ENCODE measurements around the gene PITHD1.
A peak's percentile ranks its signal among the peaks of the same experiment; 100 is the strongest.
"Not testable (repeated sequence)": the region's sequence is repeated elsewhere in the genome, so short reads cannot be mapped to it uniquely, and the experiment has no call there.

Gene PITHD1

GRCh38 chr1:23800400-23801337, 22.5 kb downstream of the PITHD1 start, which contains the start of gene GALE:
Gene GALE (minus strand): TSS chr1:23800754. CDS start chr1:23799007, 1,747 bp downstream.
- peak within 1 kb of the TSS; percentile 94 for H3K4me3 ChIP-seq (ENCODE audit: low read length)
- peaks cover 17% of the 10 kb centered on the region for H3K4me1 ChIP-seq (ENCODE audit: control insufficient read depth, low read length)
- H3K27ac ChIP-seq (ENCODE audit: low read depth, low read length): peak within 1 kb of the TSS; percentile 35
- no peaks in the 10 kb centered on the region for H4K20me1 ChIP-seq (ENCODE audit: control insufficient read depth, insufficient read depth, low read depth, low read length)
- no peaks in the 10 kb centered on the region for H3F3A ChIP-seq (ENCODE audit: control insufficient read depth, insufficient read depth)
- no peaks in the 10 kb centered on the region for H3K27me3 ChIP-seq (ENCODE audit: control insufficient read depth, low read length)
- peak within 1 kb of the TSS; percentile 98 for H3K4me2 ChIP-seq (ENCODE audit: low read length)
- H3K79me2 ChIP-seq (ENCODE audit: control insufficient read depth, low read length): peaks cover 9% of the 10 kb centered on the region
- H3K9me3 ChIP-seq (ENCODE audit: control insufficient read depth, insufficient read depth, low read length): no peaks in the 10 kb centered on the region
- H3K9me2 ChIP-seq (replicated peaks; ENCODE audit: control insufficient read depth, low read length): no peaks in the 10 kb centered on the region
- H3K36me3 ChIP-seq (ENCODE audit: control insufficient read depth, low read length): peaks cover 23% of the 10 kb centered on the region
- TF ChIP-seq CTCF (IDR thresholded peaks at IDR 0.05; ENCODE audit: low read depth, low read length, poor library complexity, severe bottlenecking) (no peak), EZH2phosphoT487 (IDR thresholded peaks at IDR 0.05; ENCODE audit: borderline replicate concordance, low read length) (no peak)

DNA sequence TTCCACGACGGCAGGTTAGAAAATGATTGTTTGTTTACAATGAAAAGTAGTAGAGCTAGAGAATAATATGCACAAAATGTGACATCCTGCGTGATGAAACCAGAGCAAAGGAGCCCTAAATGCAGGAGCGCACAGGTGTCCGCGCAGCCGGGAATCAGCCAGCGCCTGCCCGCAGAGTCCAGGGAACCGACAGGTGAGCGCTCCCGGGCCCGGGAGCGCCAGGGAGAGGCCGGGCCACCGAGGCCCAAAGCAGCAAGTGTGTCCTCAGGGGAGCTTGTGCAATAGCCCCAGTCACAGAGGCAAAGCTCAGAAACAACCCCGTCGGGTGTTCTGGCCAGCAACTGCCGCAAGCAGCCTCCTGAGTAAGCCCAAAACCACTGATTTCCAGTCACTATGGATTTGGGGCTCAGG, 23.1 kb downstream of the PITHD1 start:
- peaks cover 9% of the 10 kb centered on the region for H3K79me2 ChIP-seq (ENCODE audit: control insufficient read depth, low read length)
- no peaks in the 10 kb centered on the region for H3F3A ChIP-seq (ENCODE audit: control insufficient read depth, insufficient read depth)
- H3K4me2 ChIP-seq (ENCODE audit: low read length): peak overlapping the region; percentile 98
- H3K4me3 ChIP-seq (ENCODE audit: low read length): peak overlapping the region; percentile 94
- H3K27ac ChIP-seq (ENCODE audit: low read depth, low read length): peak overlapping the region; percentile 35; the same call in 1 of the 2 replicates
- TF ChIP-seq EZH2phosphoT487 (IDR thresholded peaks at IDR 0.05; ENCODE audit: borderline replicate concordance, low read length): no peak
- no peak for TF ChIP-seq CTCF (IDR thresholded peaks at IDR 0.05; ENCODE audit: low read depth, low read length, poor library complexity, severe bottlenecking)
- H3K4me1 ChIP-seq (ENCODE audit: control insufficient read depth, low read length): peaks cover 17% of the 10 kb centered on the region
- H3K9me2 ChIP-seq (replicated peaks; ENCODE audit: control insufficient read depth, low read length): no peaks in the 10 kb centered on the region
- H3K36me3 ChIP-seq (ENCODE audit: control insufficient read depth, low read length): peaks cover 18% of the 10 kb centered on the region
- no peaks in the 10 kb centered on the region for H3K9me3 ChIP-seq (ENCODE audit: control insufficient read depth, insufficient read depth, low read length)
- no peaks in the 10 kb centered on the region for H3K27me3 ChIP-seq (ENCODE audit: control insufficient read depth, low read length)
- no peaks in the 10 kb centered on the region for H4K20me1 ChIP-seq (ENCODE audit: control insufficient read depth, insufficient read depth, low read depth, low read length)

- H3K27ac ChIP-seq (ENCODE audit: low read depth, low read length): no peak overlapping the region
- peak overlapping the region; percentile 98 for H3K4me2 ChIP-seq (ENCODE audit: low read length)
- H3K79me2 ChIP-seq (ENCODE audit: control insufficient read depth, low read length): peaks cover 9% of the 10 kb centered on the region
- no peaks in the 10 kb centered on the region for H3K9me2 ChIP-seq (replicated peaks; ENCODE audit: control insufficient read depth, low read length)
- H4K20me1 ChIP-seq (ENCODE audit: control insufficient read depth, insufficient read depth, low read depth, low read length): no peaks in the 10 kb centered on the region
- no peaks in the 10 kb centered on the region for H3K27me3 ChIP-seq (ENCODE audit: control insufficient read depth, low read length)
- H3F3A ChIP-seq (ENCODE audit: control insufficient read depth, insufficient read depth): no peaks in the 10 kb centered on the region
- TF ChIP-seq CTCF (IDR thresholded peaks at IDR 0.05; ENCODE audit: low read depth, low read length, poor library complexity, severe bottlenecking) (no peak), EZH2phosphoT487 (IDR thresholded peaks at IDR 0.05; ENCODE audit: borderline replicate concordance, low read length) (no peak)
- no peaks in the 10 kb centered on the region for H3K9me3 ChIP-seq (ENCODE audit: control insufficient read depth, insufficient read depth, low read length)
- no peak overlapping the region; the same call in 1 of the 2 replicates for H3K4me3 ChIP-seq (ENCODE audit: low read length)
- peaks cover 17% of the 10 kb centered on the region for H3K4me1 ChIP-seq (ENCODE audit: control insufficient read depth, low read length)
- peaks cover 14% of the 10 kb centered on the region for H3K36me3 ChIP-seq (ENCODE audit: control insufficient read depth, low read length)
Measured at GRCh38 chr1:23801876-23802275, 23.7 kb downstream of the PITHD1 start.

DNA sequence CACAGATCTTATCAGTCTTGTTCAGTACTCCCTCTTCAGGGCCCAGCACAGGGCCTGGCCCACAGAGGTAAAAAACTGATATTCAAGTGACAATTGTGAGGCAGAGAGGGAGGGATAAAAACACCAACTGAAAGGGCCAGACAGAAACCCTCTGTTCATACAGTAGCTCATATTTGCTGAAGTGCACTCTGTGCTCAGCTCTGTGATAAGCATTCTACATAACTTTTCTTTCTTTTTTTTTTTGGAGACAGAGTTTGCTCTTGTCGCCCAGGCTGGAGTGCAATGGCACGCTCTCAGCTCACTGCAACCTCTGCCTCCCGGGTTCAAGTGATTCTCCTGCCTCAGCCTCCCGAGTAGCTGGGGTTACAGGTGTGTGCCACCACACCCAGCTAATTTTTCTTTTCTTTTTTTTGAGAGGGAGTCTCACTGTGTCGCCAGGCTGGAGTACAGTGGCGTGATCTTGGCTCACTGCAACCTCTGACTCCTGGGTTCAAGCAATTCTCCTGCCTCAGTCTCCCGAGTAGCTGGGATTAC, 24.7 kb downstream of the PITHD1 start:
- H3K4me3 ChIP-seq (ENCODE audit: low read length); H3K27ac ChIP-seq (ENCODE audit: low read depth, low read length); H4K20me1 ChIP-seq (ENCODE audit: control insufficient read depth, insufficient read depth, low read depth, low read length); H3F3A ChIP-seq (ENCODE audit: control insufficient read depth, insufficient read depth); H3K9me3 ChIP-seq (ENCODE audit: control insufficient read depth, insufficient read depth, low read length); H3K4me2 ChIP-seq (ENCODE audit: low read length); H3K9me2 ChIP-seq (replicated peaks; ENCODE audit: control insufficient read depth, low read length); H3K79me2 ChIP-seq (ENCODE audit: control insufficient read depth, low read length); H3K27me3 ChIP-seq (ENCODE audit: control insufficient read depth, low read length): not testable (repeated sequence)
- Histone ChIP-seq H3K4me1 (ENCODE audit: control insufficient read depth, low read length) (peaks cover 21% of the 10 kb centered on the region), H3K36me3 (ENCODE audit: control insufficient read depth, low read length) (peaks cover 10% of the 10 kb centered on the region)
